ENCODE measurements around the gene SLC2A5.

DNA sequence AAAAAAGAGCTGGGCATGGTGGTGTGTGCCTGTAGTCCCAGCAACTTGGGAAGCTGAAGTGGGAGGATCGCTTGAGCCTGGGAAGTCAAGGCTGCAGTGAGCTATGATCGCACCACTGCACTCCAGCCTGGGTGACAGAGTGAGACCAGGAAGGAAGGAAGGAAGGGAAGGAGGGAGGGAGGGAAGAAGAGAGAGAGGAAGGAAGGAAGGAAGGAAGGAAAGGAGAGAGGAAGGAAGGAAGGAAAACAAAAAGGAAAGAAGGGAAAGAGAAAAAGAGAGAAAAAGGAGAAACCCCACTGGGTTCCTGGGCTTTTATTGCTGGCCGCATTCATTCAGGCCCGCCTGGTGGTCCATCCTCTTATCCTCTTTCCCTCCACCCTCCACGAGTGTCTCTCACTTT is 53.0 kb downstream of the SLC2A5 start:
- TF ChIP-seq EP300 (IDR thresholded peaks at IDR 0.05), result no peak
- no peak for TF ChIP-seq POLR2AphosphoS5 (IDR thresholded peaks at IDR 0.05)

Measured in gastroesophageal sphincter (tissue), 2 donors.